K562 (cell line): ENCODE measurements around the gene PDE8A. TPM values are rescaled to one million over a fixed set of nuclear protein-coding genes. Genes with fewer than 3 reads are reported as not detected.

ENCODE experiments used
- BCOR ChIP-seq: fragments of 450-650 bp; IDR thresholded peaks from 2 replicates; pipeline ENCODE4 v1.6.1; 2016
- DACH1 ChIP-seq: fragments of 450-650 bp; IDR thresholded peaks from 2 replicates; pipeline ENCODE4 v1.6.1; 2018; ENCODE audit not compliant: partially characterized antibody
- E2F3 ChIP-seq: fragments of 250-450 bp; sonication (Bioruptor Pico); IDR thresholded peaks from 2 replicates; pipeline ENCODE4 v1.4.0; 2020; ENCODE audit warnings: mild to moderate bottlenecking
- LCOR ChIP-seq: sonication (generic); formaldehyde crosslinking; IDR thresholded peaks from 2 replicates; pipeline ENCODE4 v1.8.0; 2022; ENCODE audit warnings: mild to moderate bottlenecking, missing genetic modification reagents
- MEF2D ChIP-seq: conservative IDR thresholded peaks from 2 replicates; pipeline ENCODE4 v1.6.1; 2016; ENCODE audit warnings: low read depth, missing genetic modification characterization, missing compliant biosample characterization
- NCOR1 ChIP-seq: fragments of 450-650 bp; IDR thresholded peaks from 2 replicates; pipeline ENCODE4 v1.6.1; 2016; ENCODE audit warnings: mild to moderate bottlenecking, moderate library complexity
- TAF1 ChIP-seq: IDR thresholded peaks from 2 replicates; pipeline ENCODE4 v1.6.1; 2011; ENCODE audit warnings: mild to moderate bottlenecking, low read length, moderate library complexity; ENCODE audit not compliant: insufficient read depth, control insufficient read depth, severe bottlenecking; ENCODE audit errors: extremely low read depth
- TBL1XR1 ChIP-seq, 2 experiments: IDR thresholded peaks; 2 replicates each; pipeline ENCODE4 v1.6.1; 2012; ENCODE audit warnings: improper control_type of control experiment in 2 of 2, low read length in 2 of 2, mild to moderate bottlenecking in 1 of 2
- TEAD4 ChIP-seq, 2 experiments: sonication (generic) in 1 of 2; formaldehyde crosslinking in 1 of 2; IDR thresholded peaks; 2 replicates each; pipeline versions ENCODE4 v1.6.1 to v1.8.0; 2012 to 2022; ENCODE audit warnings: borderline replicate concordance in 1 of 2, inconsistent platforms in 1 of 2, low read length in 1 of 2, mild to moderate bottlenecking in 1 of 2, missing genetic modification reagents in 1 of 2
- XRCC4 ChIP-seq: IDR thresholded peaks from one replicate; pipeline ENCODE4 v1.6.1; 2011; ENCODE audit not compliant: insufficient read depth, insufficient read length; ENCODE audit errors: extremely low read depth
- YY1 ChIP-seq, 3 experiments: IDR thresholded peaks; 2 replicates each; pipeline ENCODE4 v1.6.1; 2011; ENCODE audit warnings: low read length in 2 of 3, mild to moderate bottlenecking in 2 of 3, moderate library complexity in 2 of 3, borderline replicate concordance in 1 of 3, control low read depth in 1 of 3, low read depth in 1 of 3; ENCODE audit not compliant: insufficient read depth in 3 of 3, insufficient replicate concordance in 2 of 3, control insufficient read depth in 1 of 3, insufficient read length in 1 of 3; ENCODE audit errors: extremely low read depth in 1 of 3
- ZNF165 ChIP-seq: fragments of 250-450 bp; sonication (Bioruptor Pico); IDR thresholded peaks from 2 replicates; pipeline ENCODE4 v1.4.0; 2020; ENCODE audit warnings: borderline replicate concordance
- ZNF354B ChIP-seq: fragments of 250-450 bp; sonication (Bioruptor Pico); IDR thresholded peaks from 2 replicates; pipeline ENCODE4 v1.4.0; 2020
- ZNF586 ChIP-seq: fragments of 450-650 bp; formaldehyde crosslinking; conservative IDR thresholded peaks from 2 replicates; pipeline ENCODE4 v1.4.0; 2020; ENCODE audit warnings: mild to moderate bottlenecking, moderate library complexity
- polyA plus RNA-seq, 8 experiments: library from polyadenylated mRNA; depleted of rRNA in 4 of 8; stranded (reverse) in 5 of 8; unstranded in 3 of 8; fragments of >200 nt; fragmentation: Nextera tagmentation in 2 of 8; fragmentation: Illumina TruSeq in 1 of 8; extraction: Ambion mirVana in 2 of 8; extraction: Trizol in 1 of 8; gene quantifications; 2 replicates each; pipeline versions ENCODE4 v1.2.1 to v1.2.3, GENCODE V29; 2011 to 2014; ENCODE audit warnings: inconsistent platforms in 1 of 8, missing spikeins in 1 of 8
- total RNA-seq, 7 experiments: library from RNA; depleted of rRNA in 6 of 7; stranded (reverse); fragments of >200 nt in 6 of 7; fragmentation: Illumina TruSeq in 2 of 7; extraction: Trizol in 2 of 7; gene quantifications; 2 replicates each; pipeline versions ENCODE4 v1.2.1 to v1.2.3, GENCODE V29; 2011 to 2021; ENCODE audit warnings: low replicate concordance in 1 of 7
- TF ChIP-seq, protein P1 (sequence below): sonication (generic); formaldehyde crosslinking; IDR thresholded peaks from 2 replicates; pipeline ENCODE4 v1.8.0; 2022; ENCODE audit warnings: mild to moderate bottlenecking, missing genetic modification reagents

PDE8A gene
- total and polyA plus RNA-seq, 9 of the 15 experiments (the other 6 are each of a cell fraction or from before 2014, with no cell fraction given): 5.9 to 40.3 (median 19.8) TPM

- TF ChIP-seq NCOR1 (peak; percentile 60), ZNF586 (CRISPR knock-in tag) (no peak), TAF1 (peak; percentile 76), ZNF165 (CRISPR knock-in tag) (no peak), MEF2D (no peak), TBL1XR1 (IDR thresholded peaks at IDR 0.05; ENCODE audit: low read length in 2 of 2) (peak; percentile 18 to 25; a peak in 1 of 4 replicates), BCOR (peak; percentile 76; the same call in 1 of the 2 replicates), LCOR (CRISPR knock-in tag) (no peak; the same call in 1 of the 2 replicates), E2F3 (CRISPR knock-in tag) (0 out of 2 replicates have a peak, but pooled peaks have one; percentile 31), YY1 (IDR thresholded peaks at IDR 0.05; ENCODE audit: borderline replicate concordance in 1 of 3, control insufficient read depth in 1 of 3, extremely low read depth in 1 of 3, insufficient read depth in 3 of 3, insufficient read length in 1 of 3, insufficient replicate concordance in 2 of 3, low read depth in 1 of 3, low read length in 2 of 3) (peak in 2 of 3 experiments; percentile 71 to 80), ZNF354B (CRISPR knock-in tag) (no peak), XRCC4 (no peak), TEAD4 (IDR thresholded peaks at IDR 0.05; ENCODE audit: low read length) (peak; percentile 62), TEAD4 (CRISPR knock-in tag; IDR thresholded peaks at IDR 0.05; ENCODE audit: borderline replicate concordance) (no peak), DACH1 (peak; percentile 82)
- TF ChIP-seq, protein P1, sequence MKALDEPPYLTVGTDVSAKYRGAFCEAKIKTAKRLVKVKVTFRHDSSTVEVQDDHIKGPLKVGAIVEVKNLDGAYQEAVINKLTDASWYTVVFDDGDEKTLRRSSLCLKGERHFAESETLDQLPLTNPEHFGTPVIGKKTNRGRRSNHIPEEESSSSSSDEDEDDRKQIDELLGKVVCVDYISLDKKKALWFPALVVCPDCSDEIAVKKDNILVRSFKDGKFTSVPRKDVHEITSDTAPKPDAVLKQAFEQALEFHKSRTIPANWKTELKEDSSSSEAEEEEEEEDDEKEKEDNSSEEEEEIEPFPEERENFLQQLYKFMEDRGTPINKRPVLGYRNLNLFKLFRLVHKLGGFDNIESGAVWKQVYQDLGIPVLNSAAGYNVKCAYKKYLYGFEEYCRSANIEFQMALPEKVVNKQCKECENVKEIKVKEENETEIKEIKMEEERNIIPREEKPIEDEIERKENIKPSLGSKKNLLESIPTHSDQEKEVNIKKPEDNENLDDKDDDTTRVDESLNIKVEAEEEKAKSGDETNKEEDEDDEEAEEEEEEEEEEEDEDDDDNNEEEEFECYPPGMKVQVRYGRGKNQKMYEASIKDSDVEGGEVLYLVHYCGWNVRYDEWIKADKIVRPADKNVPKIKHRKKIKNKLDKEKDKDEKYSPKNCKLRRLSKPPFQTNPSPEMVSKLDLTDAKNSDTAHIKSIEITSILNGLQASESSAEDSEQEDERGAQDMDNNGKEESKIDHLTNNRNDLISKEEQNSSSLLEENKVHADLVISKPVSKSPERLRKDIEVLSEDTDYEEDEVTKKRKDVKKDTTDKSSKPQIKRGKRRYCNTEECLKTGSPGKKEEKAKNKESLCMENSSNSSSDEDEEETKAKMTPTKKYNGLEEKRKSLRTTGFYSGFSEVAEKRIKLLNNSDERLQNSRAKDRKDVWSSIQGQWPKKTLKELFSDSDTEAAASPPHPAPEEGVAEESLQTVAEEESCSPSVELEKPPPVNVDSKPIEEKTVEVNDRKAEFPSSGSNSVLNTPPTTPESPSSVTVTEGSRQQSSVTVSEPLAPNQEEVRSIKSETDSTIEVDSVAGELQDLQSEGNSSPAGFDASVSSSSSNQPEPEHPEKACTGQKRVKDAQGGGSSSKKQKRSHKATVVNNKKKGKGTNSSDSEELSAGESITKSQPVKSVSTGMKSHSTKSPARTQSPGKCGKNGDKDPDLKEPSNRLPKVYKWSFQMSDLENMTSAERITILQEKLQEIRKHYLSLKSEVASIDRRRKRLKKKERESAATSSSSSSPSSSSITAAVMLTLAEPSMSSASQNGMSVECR (CRISPR knock-in tag): peak; percentile 11; the same call in 1 of the 2 replicates
Observed at GRCh38 chr15:84981054-84981710, 474 bp upstream of the PDE8A start (continued).
